Prostate gland (tissue), 2 donors: ENCODE measurements around the gene CBR3.

Experiments
- CTCF ChIP-seq, 4 experiments: fragments of 200-600 bp in 2 of 4; fragments of 450-650 bp in 2 of 4; sonication (generic) in 2 of 4; IDR thresholded peaks; 1 replicate in 3 of 4; 2 replicates in 1 of 4; pipeline ENCODE4 v1.5.1; 2016 to 2019; ENCODE audit warnings: antibody characterized with exemption in 4 of 4, mild to moderate bottlenecking in 2 of 4, moderate library complexity in 2 of 4
- POLR2A ChIP-seq: fragments of 450-650 bp; IDR thresholded peaks from one replicate; pipeline ENCODE4 v1.6.1; 2016; ENCODE audit warnings: antibody characterized with exemption, mild to moderate bottlenecking
- POLR2AphosphoS5 ChIP-seq: sonication (generic); formaldehyde crosslinking; IDR thresholded peaks from one replicate; pipeline ENCODE4 v1.6.1; 2017; ENCODE audit warnings: antibody characterized with exemption

- TF ChIP-seq CTCF (IDR thresholded peaks at IDR 0.05) = no peak
- TF ChIP-seq POLR2A = no peak
- no peak for TF ChIP-seq POLR2AphosphoS5
These were observed 44.3 kb downstream of the CBR3 start for GRCh38 chr21:36179145-36179544.
